Fibroblast of pulmonary artery (primary cell): ENCODE data around the gene SORBS2.

ENCODE experiments used
- DNase-seq: peaks from one replicate; pipeline ENCODE4 v3.0.0-alpha.2; 2010; ENCODE audit warnings: low read depth
- H3K4me3 ChIP-seq: replicated peaks from 2 replicates; pipeline ENCODE4 v1.5.1; 2011; ENCODE audit warnings: low read depth, mild to moderate bottlenecking, control low read depth, low read length, moderate library complexity
- TF ChIP-seq, protein P1 (sequence below): IDR thresholded peaks from 2 replicates; pipeline ENCODE4 v1.5.1; 2011; ENCODE audit warnings: mild to moderate bottlenecking, control low read depth, low read length, inconsistent platforms; ENCODE audit errors: missing control alignments

SORBS2 gene

DNA sequence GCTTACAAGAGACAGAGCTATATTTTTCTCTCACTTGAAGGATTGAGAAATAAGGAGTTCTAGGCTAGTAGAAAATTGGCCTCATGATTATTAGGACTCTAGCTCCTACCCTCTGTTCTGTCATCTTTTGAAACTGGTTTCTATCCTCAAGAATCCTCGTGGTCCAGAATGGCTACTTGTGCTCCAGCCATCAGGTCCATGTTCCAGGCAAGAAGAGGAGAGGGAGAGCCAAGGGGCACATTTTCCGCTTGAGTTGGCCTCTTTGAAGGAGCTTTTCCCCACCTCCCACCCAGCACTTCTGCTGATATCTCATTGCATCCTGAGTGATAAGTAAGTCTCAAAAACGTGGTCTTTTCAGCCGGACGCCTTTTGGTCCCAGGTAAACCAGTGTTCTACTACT, 7.2 kb upstream of the SORBS2 start:
- DNase-seq, result no peak
- no peak overlapping the region for H3K4me3 ChIP-seq
- TF ChIP-seq, protein P1, sequence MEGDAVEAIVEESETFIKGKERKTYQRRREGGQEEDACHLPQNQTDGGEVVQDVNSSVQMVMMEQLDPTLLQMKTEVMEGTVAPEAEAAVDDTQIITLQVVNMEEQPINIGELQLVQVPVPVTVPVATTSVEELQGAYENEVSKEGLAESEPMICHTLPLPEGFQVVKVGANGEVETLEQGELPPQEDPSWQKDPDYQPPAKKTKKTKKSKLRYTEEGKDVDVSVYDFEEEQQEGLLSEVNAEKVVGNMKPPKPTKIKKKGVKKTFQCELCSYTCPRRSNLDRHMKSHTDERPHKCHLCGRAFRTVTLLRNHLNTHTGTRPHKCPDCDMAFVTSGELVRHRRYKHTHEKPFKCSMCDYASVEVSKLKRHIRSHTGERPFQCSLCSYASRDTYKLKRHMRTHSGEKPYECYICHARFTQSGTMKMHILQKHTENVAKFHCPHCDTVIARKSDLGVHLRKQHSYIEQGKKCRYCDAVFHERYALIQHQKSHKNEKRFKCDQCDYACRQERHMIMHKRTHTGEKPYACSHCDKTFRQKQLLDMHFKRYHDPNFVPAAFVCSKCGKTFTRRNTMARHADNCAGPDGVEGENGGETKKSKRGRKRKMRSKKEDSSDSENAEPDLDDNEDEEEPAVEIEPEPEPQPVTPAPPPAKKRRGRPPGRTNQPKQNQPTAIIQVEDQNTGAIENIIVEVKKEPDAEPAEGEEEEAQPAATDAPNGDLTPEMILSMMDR, result no peak

DNA sequence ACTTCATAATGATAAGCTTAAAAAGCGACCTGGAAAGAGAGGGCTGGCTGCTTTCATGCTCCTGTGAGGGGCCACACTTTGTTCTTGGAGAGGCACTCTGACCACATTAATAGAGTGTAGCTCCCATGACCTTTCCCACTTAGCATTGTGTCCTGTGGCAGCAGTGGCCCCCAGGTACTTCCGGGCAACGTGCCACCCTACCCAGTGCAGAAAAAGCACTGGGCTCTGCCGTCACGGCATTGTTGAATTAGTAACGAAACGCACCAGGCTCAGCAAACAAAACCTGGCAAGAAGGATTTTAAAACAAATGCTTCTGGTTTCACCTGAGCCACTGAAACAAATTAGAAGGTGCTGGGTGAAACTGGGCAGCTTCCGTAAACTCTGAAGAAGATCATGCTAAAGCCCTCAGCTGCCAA, 5.4 kb upstream of the SORBS2 start:
- H3K4me3 ChIP-seq, result no peak overlapping the region
- no peak for DNase-seq
- TF ChIP-seq, protein P1, result no peak

DNA sequence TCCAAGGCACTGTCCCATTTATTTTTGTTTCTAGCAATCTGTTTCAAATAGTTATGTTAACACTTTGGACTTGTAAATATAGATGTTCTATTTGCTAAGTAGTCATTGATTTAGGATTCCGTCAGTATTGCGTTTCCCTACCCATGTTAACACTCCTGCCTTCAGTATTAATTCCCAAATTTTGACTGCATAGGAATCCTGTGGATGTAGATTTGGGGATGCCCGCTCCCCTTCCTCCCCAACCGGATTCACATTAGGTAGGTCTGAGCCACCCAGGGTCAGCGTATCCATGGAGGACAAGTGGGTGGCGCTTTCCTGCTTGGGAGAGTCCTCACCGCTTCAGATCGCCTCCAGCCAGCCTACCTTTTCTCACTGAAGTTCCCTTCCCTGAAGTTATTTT, 1.1 kb upstream of the SORBS2 start:
- DNase-seq, result no peak
- H3K4me3 ChIP-seq, result no peak overlapping the region
- TF ChIP-seq, protein P1, result no peak

DNA sequence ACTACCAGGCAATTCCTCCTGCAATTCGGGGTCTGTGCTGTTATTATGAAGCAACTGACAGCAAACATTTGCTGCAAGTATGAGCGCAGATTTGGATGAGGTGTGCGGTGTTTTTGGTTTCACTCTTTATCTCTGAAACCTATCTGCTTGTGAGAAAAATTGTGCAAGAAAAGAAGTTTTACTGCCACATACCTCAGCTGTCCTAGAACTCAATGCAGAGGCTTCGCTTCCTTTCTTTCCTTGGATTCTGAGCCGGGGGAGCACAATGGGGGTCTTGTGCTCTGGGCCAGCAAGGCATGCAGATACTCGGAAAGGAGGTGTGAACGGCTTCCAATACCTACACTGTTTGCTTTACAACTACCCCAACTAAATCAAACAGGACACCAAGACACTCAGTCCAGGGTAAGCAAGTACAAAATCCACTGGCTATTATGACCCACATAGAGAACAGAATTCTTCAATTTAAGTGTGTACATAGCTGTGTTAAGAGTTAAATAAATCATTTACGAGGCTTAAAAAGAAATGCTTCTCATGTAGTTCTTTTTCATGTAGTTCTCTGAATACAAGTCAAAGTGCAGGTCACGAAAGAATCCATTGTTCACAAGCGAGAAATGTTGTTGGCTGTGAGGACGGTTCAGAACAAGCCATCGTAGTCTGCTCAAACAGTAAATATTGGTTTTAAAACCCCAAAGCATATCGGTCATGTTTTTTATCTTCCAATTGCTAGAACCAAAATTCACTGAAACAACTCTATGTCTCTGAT, 1.1 kb downstream of the SORBS2 start:
- H3K4me3 ChIP-seq, result no peak overlapping the region
- DNase-seq, result no peak

DNA sequence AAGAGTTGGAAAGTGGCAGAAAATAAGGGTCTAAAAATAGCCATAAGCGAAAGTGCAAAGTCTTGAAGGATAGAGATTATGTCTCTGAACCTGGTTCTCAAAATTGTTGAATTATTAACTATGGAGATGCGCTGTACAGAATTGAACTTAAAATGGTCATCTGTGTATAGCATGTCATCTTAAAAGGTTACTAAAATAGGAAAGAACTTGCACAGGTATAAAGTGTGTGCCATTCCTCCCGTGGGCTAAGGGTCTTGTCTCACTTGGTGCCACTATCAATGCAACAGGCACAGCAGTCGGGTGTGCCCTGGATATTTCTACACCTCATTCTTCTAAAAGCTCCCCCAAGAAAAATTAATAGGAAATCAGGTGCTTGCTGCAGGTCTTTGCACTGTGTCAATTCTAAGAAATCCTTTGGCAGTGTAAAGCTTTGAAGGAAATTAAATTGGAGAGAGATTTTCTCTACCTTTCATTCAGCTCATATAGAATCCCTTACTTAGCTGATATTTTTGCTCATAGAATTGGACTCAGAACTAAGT, 2.4 kb downstream of the SORBS2 start:
- DNase-seq, result no peak
- no peak overlapping the region for H3K4me3 ChIP-seq
- TF ChIP-seq, protein P1, result no peak

More for the DNA sequence above, 1.1 kb downstream of the SORBS2 start:
- TF ChIP-seq, protein P1, result no peak

DNA sequence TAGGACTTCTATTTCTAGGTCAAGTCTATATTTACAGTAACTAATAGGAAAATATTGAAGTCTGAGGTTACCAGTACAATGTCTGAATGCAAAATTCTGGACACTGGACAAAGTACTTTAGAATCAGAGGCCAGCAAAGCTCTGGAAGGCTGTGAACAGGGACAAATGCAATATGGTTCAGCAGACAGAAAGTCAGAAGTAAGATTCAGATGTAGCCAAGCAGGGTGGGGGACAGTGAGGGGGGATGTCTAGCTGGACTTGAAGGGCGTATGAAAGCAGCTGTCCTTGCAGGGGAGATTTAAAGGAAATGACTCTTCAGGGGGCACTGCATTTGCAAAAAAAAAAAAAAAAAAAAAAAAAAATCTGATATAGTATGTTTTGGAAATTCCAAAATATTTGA, 2.9 kb downstream of the SORBS2 start:
- no peak overlapping the region for H3K4me3 ChIP-seq
- TF ChIP-seq, protein P1, result no peak
- DNase-seq, result no peak

DNA sequence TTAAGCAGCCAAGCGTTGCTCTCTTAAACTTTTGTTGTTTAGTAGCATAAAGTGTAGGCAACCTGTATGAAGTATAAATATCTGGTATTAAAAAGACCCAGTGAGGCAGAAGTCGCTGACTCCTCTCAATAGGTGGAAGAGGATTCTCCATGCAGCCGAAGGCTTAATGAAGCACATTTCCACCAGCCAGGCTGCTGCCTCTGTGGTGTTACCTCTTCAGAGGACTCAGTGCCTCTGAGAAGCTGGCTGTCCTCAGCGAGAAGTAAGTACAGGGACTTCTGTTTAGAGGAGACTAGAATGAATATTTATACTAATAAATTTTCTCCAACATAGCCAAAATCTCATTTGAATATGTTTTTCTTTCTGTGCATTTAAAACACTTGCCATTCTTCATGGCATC, 6.0 kb downstream of the SORBS2 start:
- DNase-seq, result no peak
- TF ChIP-seq, protein P1, result no peak
- no peak overlapping the region for H3K4me3 ChIP-seq
